ENCODE data around the gene ADGRF5.

- no peak for TF ChIP-seq CTCF (IDR thresholded peaks at IDR 0.05 in 2 of 3, conservative IDR thresholded peaks at IDR 0.05 in 1 of 3; ENCODE audit: control insufficient read depth in 2 of 3, extremely low read depth in 1 of 3, insufficient read depth in 1 of 3, low read depth in 3 of 3, low read length in 3 of 3)
- no peak for TF ChIP-seq ZSCAN29 (IDR thresholded peaks at IDR 0.05)
- no peak for TF ChIP-seq PBX3 (IDR thresholded peaks at IDR 0.05; ENCODE audit: insufficient replicate concordance, low read depth, low read length)
- TF ChIP-seq MXI1 (IDR thresholded peaks at IDR 0.05; ENCODE audit: low read depth, low read length), result no peak
- TF ChIP-seq BACH1 (IDR thresholded peaks at IDR 0.05; ENCODE audit: borderline replicate concordance), result no peak
- TF ChIP-seq RAD21 (IDR thresholded peaks at IDR 0.05; ENCODE audit: insufficient read depth, low read depth, low read length), result no peak
- TF ChIP-seq YY1 (IDR thresholded peaks at IDR 0.05; ENCODE audit: low read depth, low read length), result no peak
- no peak for TF ChIP-seq SRF (IDR thresholded peaks at IDR 0.05; ENCODE audit: low read depth in 2 of 2, low read length in 2 of 2)
- TF ChIP-seq CHD2 (IDR thresholded peaks at IDR 0.05; ENCODE audit: borderline replicate concordance, low read depth, low read length), result no peak
Measured at GRCh38 chr6:46921731-46922130, at the start of gene ADGRF5.

Measured in GM12878 (cell line).